SU-DHL-6 (cell line): ENCODE results near the gene DYSF.

ENCODE experiments used
- H2AFZ ChIP-seq: fragments of 200-600 bp; sonication (generic); 2 replicates; pipeline ENCODE4 v1.6.1; 2014; ENCODE audit warnings: low read depth, mild to moderate bottlenecking, moderate library complexity, mixed read lengths, antibody characterized with exemption, low read length; ENCODE audit not compliant: severe bottlenecking
- H3F3A ChIP-seq: fragments of 200-600 bp; shearing (Covaris generic); 2 replicates; pipeline ENCODE4 v1.6.0; 2016; ENCODE audit warnings: antibody characterized with exemption, mild to moderate bottlenecking; ENCODE audit not compliant: insufficient read depth
- H3K27ac ChIP-seq: fragments of 200-600 bp; sonication (generic); 2 replicates; pipeline ENCODE4 v1.5.1; 2016; ENCODE audit warnings: low read depth, mild to moderate bottlenecking, low read length, moderate library complexity, mixed read lengths
- H3K27me3 ChIP-seq: fragments of 200-600 bp; sonication (generic), shearing (Covaris generic); 2 replicates; pipeline ENCODE4 v1.6.0; 2014; ENCODE audit warnings: mild to moderate bottlenecking, low read length
- H3K36me3 ChIP-seq: fragments of 200-600 bp; sonication (generic); 2 replicates; pipeline ENCODE4 v1.6.1; 2014; ENCODE audit warnings: mild to moderate bottlenecking, low read length, mixed read lengths
- H3K4me2 ChIP-seq: fragments of 300-600, 200-600 bp; shearing (Covaris generic), sonication (generic); 2 replicates; pipeline ENCODE4 v1.6.0; 2014; ENCODE audit warnings: low read length, low read depth, mild to moderate bottlenecking; ENCODE audit not compliant: poor library complexity, severe bottlenecking
- H3K4me3 ChIP-seq: fragments of 200-600 bp; sonication (generic); 2 replicates; pipeline ENCODE4 v1.5.1; 2014; ENCODE audit warnings: antibody characterized with exemption, low read length, mild to moderate bottlenecking, mixed read lengths; ENCODE audit not compliant: insufficient read depth, poor library complexity, severe bottlenecking
- H3K79me2 ChIP-seq: fragments of 200-600 bp; sonication (generic); 2 replicates; pipeline ENCODE4 v1.6.1; 2014; ENCODE audit warnings: mild to moderate bottlenecking, low read length, moderate library complexity; ENCODE audit not compliant: insufficient read depth
- H3K9ac ChIP-seq: fragments of 200-600 bp; sonication (generic); 2 replicates; pipeline ENCODE4 v1.7.0; 2014; ENCODE audit warnings: mild to moderate bottlenecking, low read length
- H3K9me2 ChIP-seq: fragments of 200-600 bp; sonication (generic); replicated peaks from 2 replicates; pipeline ENCODE4 v1.6.1; 2014; ENCODE audit warnings: low read length; ENCODE audit not compliant: insufficient read depth
- H3K9me3 ChIP-seq: fragments of 200-600 bp; sonication (generic); 2 replicates; pipeline ENCODE4 v1.6.1; 2014; ENCODE audit warnings: low read length, mixed read lengths; ENCODE audit not compliant: insufficient read depth
- H4K20me1 ChIP-seq: fragments of 200-600 bp; sonication (generic); 2 replicates; pipeline ENCODE4 v1.6.1; 2014; ENCODE audit warnings: low read depth, mild to moderate bottlenecking, antibody characterized with exemption, low read length, moderate library complexity, mixed read lengths
- EZH2phosphoT487 ChIP-seq: fragments of 200-600 bp; sonication (generic), shearing (Covaris generic); conservative IDR thresholded peaks from 2 replicates; pipeline ENCODE4 v1.6.1; 2018; ENCODE audit warnings: mild to moderate bottlenecking, antibody characterized with exemption, low read length, moderate library complexity, mixed read lengths
- TF ChIP-seq, protein P1 (sequence below): fragments of 200-600 bp; sonication (generic); IDR thresholded peaks from one replicate; pipeline ENCODE4 v1.5.1; 2017; ENCODE audit warnings: antibody characterized with exemption, mild to moderate bottlenecking, low read length, moderate library complexity; ENCODE audit not compliant: insufficient read depth, poor library complexity, severe bottlenecking

Gene DYSF

DNA sequence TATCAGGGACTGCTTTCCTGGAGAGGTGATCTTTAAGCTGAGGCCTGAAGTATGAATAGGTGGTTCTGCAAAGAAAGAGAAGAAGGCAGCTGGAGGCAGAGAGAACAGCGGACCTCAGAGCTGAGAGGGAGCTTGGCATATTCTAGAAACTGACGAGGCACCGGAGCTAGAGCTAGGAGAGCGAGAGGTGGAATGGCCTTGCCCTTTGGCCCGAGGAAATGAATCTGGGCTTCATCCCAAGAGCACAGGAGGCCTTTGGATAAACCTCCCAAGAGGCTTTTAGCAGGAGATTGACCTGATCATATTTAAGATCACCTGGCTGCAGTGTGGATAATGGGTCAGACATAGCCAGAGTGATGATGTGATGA is 7.9 kb downstream of the DYSF start:
- H3K9me2 ChIP-seq: no peaks in the 10 kb centered on the region
- no peaks in the 10 kb centered on the region for H3K36me3 ChIP-seq
- TF ChIP-seq EZH2phosphoT487: no peak
- H3K4me3 ChIP-seq: no peak overlapping the region
- no peaks in the 10 kb centered on the region for H3K27me3 ChIP-seq
- H3K4me2 ChIP-seq: no peak overlapping the region
- no peak overlapping the region for H3K9ac ChIP-seq
- no peak overlapping the region for H2AFZ ChIP-seq
- H3K27ac ChIP-seq: no peak overlapping the region
- no peaks in the 10 kb centered on the region for H3F3A ChIP-seq
- H3K79me2 ChIP-seq: no peaks in the 10 kb centered on the region
- no peaks in the 10 kb centered on the region for H4K20me1 ChIP-seq
- H3K9me3 ChIP-seq: peaks cover 15% of the 10 kb centered on the region; the same call in 1 of the 2 replicates

DNA sequence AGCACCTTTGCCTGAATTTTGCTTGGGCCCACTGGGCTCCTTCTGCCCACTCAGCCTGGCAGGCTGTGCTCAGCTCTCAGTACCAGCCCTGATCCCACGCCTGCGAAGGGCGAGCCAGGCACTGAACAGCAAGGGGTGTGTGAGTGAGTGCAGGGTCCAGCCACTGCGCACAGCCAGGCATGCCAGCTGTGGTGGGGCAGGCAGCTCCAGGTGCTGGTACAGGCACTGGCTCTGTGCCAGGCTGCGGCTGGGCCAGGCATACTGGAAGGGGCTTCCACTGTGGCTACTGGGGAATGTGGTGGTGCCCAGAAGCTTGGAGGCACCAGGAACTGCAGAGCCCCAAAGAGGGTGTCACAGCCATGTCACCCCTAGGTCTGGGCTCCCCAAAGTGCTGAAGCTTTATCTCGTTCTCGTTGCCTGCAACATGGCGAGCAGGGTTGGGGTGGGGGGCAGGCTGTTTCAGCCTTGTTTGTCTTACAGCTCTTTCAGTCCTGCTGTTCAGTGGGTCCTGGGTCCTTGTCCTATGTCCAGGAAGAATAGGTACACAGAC is 8.8 kb downstream of the DYSF start:
- no peaks in the 10 kb centered on the region for H3K36me3 ChIP-seq
- no peaks in the 10 kb centered on the region for H3K9me2 ChIP-seq
- peaks cover 15% of the 10 kb centered on the region; the same call in 1 of the 2 replicates for H3K9me3 ChIP-seq
- no peaks in the 10 kb centered on the region for H4K20me1 ChIP-seq
- no peak overlapping the region for H3K9ac ChIP-seq
- no peak overlapping the region for H3K4me2 ChIP-seq
- no peaks in the 10 kb centered on the region for H3F3A ChIP-seq
- no peak overlapping the region for H3K27ac ChIP-seq
- no peaks in the 10 kb centered on the region for H3K27me3 ChIP-seq
- H3K4me3 ChIP-seq: no peak overlapping the region
- TF ChIP-seq, protein P1, sequence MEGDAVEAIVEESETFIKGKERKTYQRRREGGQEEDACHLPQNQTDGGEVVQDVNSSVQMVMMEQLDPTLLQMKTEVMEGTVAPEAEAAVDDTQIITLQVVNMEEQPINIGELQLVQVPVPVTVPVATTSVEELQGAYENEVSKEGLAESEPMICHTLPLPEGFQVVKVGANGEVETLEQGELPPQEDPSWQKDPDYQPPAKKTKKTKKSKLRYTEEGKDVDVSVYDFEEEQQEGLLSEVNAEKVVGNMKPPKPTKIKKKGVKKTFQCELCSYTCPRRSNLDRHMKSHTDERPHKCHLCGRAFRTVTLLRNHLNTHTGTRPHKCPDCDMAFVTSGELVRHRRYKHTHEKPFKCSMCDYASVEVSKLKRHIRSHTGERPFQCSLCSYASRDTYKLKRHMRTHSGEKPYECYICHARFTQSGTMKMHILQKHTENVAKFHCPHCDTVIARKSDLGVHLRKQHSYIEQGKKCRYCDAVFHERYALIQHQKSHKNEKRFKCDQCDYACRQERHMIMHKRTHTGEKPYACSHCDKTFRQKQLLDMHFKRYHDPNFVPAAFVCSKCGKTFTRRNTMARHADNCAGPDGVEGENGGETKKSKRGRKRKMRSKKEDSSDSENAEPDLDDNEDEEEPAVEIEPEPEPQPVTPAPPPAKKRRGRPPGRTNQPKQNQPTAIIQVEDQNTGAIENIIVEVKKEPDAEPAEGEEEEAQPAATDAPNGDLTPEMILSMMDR: no peak
- no peak for TF ChIP-seq EZH2phosphoT487
- no peak overlapping the region for H2AFZ ChIP-seq
- H3K79me2 ChIP-seq: no peaks in the 10 kb centered on the region

DNA sequence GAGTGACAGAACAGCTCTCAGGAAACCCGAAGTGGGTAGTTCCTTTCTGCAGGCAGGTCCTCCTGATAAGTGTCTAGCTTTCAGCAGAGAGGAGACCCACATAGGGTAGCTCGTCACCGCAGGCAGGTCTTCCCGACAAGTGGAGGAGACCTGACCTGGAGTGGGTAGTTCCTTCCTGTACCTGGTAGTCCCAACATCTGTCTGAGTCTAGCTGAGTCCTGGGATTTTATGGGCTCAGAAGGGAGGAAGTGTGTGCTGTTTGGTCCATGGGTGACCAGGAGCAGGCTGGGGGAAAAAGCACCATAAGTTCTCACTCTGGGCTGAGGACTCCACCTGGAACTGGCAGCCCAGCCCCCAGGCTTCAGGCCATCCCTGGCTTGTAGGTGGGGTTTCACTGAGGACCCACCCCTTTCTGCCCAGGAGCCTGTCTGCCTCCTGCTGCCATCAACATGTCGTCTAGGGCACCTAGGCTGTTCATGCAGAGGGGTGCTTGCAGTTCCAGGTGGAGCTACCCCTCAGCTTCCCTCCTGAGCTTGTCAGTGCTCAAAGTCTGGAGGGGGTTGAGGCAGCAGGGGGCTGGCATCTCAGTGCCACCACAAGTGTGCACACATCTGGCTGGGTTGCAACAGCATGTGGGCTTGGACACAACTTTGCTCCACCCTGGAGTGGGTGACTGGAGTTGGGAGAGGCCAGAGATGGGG is 9.4 kb downstream of the DYSF start:
- Histone ChIP-seq H2AFZ (no peak overlapping the region), H3K9me3 (peaks cover 15% of the 10 kb centered on the region; the same call in 1 of the 2 replicates), H3K27me3 (no peaks in the 10 kb centered on the region), H4K20me1 (no peaks in the 10 kb centered on the region), H3K79me2 (no peaks in the 10 kb centered on the region), H3K9ac (no peak overlapping the region), H3K4me3 (no peak overlapping the region), H3K9me2 (no peaks in the 10 kb centered on the region), H3K27ac (no peak overlapping the region), H3K36me3 (no peaks in the 10 kb centered on the region), H3K4me2 (no peak overlapping the region), H3F3A (no peaks in the 10 kb centered on the region)
- TF ChIP-seq, protein P1: no peak
- TF ChIP-seq EZH2phosphoT487: no peak

DNA sequence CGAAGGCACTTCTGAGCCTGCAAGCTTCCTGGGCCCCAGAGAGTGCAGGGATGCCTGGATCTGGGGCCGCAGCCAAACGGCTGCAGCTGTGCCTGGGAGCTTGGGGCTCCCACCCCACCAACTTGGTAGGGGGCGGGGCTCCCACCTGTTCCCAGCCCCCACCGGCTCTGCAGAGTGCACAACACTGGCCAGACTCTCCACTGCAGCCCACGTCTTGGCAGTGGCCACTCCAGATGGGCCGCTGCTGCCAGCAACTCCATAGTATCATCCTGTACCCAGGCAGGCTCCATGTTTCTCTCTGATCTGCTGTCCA is 9.9 kb downstream of the DYSF start:
- H3K27ac ChIP-seq: no peak overlapping the region
- no peak overlapping the region for H3K4me3 ChIP-seq
- H2AFZ ChIP-seq: no peak overlapping the region
- H4K20me1 ChIP-seq: no peaks in the 10 kb centered on the region
- peaks cover 15% of the 10 kb centered on the region; the same call in 1 of the 2 replicates for H3K9me3 ChIP-seq
- H3K36me3 ChIP-seq: no peaks in the 10 kb centered on the region
- no peak overlapping the region for H3K4me2 ChIP-seq
- H3K79me2 ChIP-seq: no peaks in the 10 kb centered on the region
- H3K9me2 ChIP-seq: no peaks in the 10 kb centered on the region
- H3K27me3 ChIP-seq: no peaks in the 10 kb centered on the region
- H3F3A ChIP-seq: no peaks in the 10 kb centered on the region
- TF ChIP-seq, protein P1: no peak
- TF ChIP-seq EZH2phosphoT487: no peak
- no peak overlapping the region for H3K9ac ChIP-seq
